CD14-positive monocyte (primary cell): ENCODE results near the gene GGT5. TPM values are rescaled to one million over a fixed set of nuclear protein-coding genes. Genes with fewer than 3 reads are reported as not detected.
"Not testable (repeated sequence)": the region's sequence is repeated elsewhere in the genome, so short reads cannot be mapped to it uniquely, and the experiment has no call there.

Source experiments
- DNase-seq, 3 donors: peaks; one replicate each; pipeline ENCODE4 v3.0.0-alpha.2; 2011 to 2022
- H2AFZ ChIP-seq: 2 replicates; pipeline ENCODE4 v1.6.0; 2012; ENCODE audit warnings: mild to moderate bottlenecking, low read depth, low read length, inconsistent platforms; ENCODE audit not compliant: insufficient read depth, poor library complexity, severe bottlenecking
- H3K27ac ChIP-seq, 2 donors: 1 replicate in 1 of 2; 2 replicates in 1 of 2; pipeline ENCODE4 v1.5.1; 2012 to 2013; ENCODE audit warnings: low read length in 2 of 2, control low read depth in 1 of 2, inconsistent platforms in 1 of 2, low read depth in 1 of 2, mild to moderate bottlenecking in 1 of 2
- H3K27me3 ChIP-seq, 2 donors: one replicate each; pipeline versions ENCODE4 v1.6.0 to v1.6.1; 2011 to 2013; ENCODE audit warnings: low read length in 2 of 2; ENCODE audit not compliant: control insufficient read depth in 2 of 2, insufficient read depth in 2 of 2
- H3K36me3 ChIP-seq, 2 donors: replicated peaks in 1 of 2; 1 replicate in 1 of 2; 2 replicates in 1 of 2; pipeline versions ENCODE4 v1.5.1 to v1.6.1; 2012 to 2013; ENCODE audit warnings: low read length in 2 of 2, control low read depth in 1 of 2, inconsistent platforms in 1 of 2, mild to moderate bottlenecking in 1 of 2; ENCODE audit not compliant: insufficient read depth in 2 of 2, control insufficient read depth in 1 of 2
- H3K4me1 ChIP-seq, 2 donors: 1 replicate in 1 of 2; 2 replicates in 1 of 2; pipeline versions ENCODE4 v1.5.1 to v1.6.1; 2012 to 2013; ENCODE audit warnings: low read length in 2 of 2, control low read depth in 1 of 2, inconsistent platforms in 1 of 2, mild to moderate bottlenecking in 1 of 2, moderate library complexity in 1 of 2; ENCODE audit not compliant: insufficient read depth in 2 of 2, control insufficient read depth in 1 of 2
- H3K4me2 ChIP-seq: replicated peaks from 2 replicates; pipeline ENCODE3; 2012; ENCODE audit warnings: low read length, moderate library complexity, mild to moderate bottlenecking; ENCODE audit not compliant: poor library complexity, severe bottlenecking; ENCODE audit errors: extremely low read depth
- H3K4me3 ChIP-seq, 3 experiments: fragments of 200-600 bp in 1 of 3; sonication (generic) in 1 of 3; replicated peaks in 1 of 3; 1 replicate in 2 of 3; 2 replicates in 1 of 3; pipeline ENCODE4 v1.5.1; 2011 to 2013; ENCODE audit warnings: low read length in 3 of 3, mild to moderate bottlenecking in 3 of 3, control low read depth in 2 of 3, low read depth in 2 of 3, inconsistent platforms in 1 of 3, moderate library complexity in 1 of 3
- H3K79me2 ChIP-seq: 2 replicates; pipeline ENCODE4 v1.6.0; 2012; ENCODE audit warnings: mild to moderate bottlenecking, control low read depth, inconsistent platforms, low read length, moderate library complexity; ENCODE audit not compliant: insufficient read depth
- H3K9ac ChIP-seq: 2 replicates; pipeline ENCODE4 v1.6.0; 2017; ENCODE audit warnings: low read length, mild to moderate bottlenecking; ENCODE audit not compliant: insufficient read depth, poor library complexity, severe bottlenecking
- H3K9me3 ChIP-seq, 2 donors: replicated peaks in 1 of 2; 1 replicate in 1 of 2; 2 replicates in 1 of 2; pipeline versions ENCODE4 v1.5.1 to v1.6.1; 2012 to 2013; ENCODE audit warnings: low read length in 2 of 2, control low read depth in 1 of 2; ENCODE audit not compliant: control insufficient read depth in 1 of 2, insufficient read depth in 1 of 2
- H4K20me1 ChIP-seq: 2 replicates; pipeline ENCODE4 v1.6.0; 2012; ENCODE audit warnings: mild to moderate bottlenecking, low read length, control low read depth, moderate library complexity; ENCODE audit not compliant: insufficient read depth
- H3K27ac Mint-ChIP-seq, 7 donors: one replicate each; pipeline ENCODE4 v1.8.0; 2020; ENCODE audit warnings: mild to moderate bottlenecking in 7 of 7, mixed read lengths in 7 of 7, moderate library complexity in 6 of 7, inconsistent platforms in 2 of 7
- H3K27me3 Mint-ChIP-seq, 3 donors: one replicate each; pipeline ENCODE4 v1.8.0; 2021 to 2022; ENCODE audit warnings: low read depth in 3 of 3, mild to moderate bottlenecking in 3 of 3, mixed read lengths in 3 of 3, moderate library complexity in 3 of 3, inconsistent platforms in 1 of 3
- H3K36me3 Mint-ChIP-seq, 2 donors: one replicate each; pipeline ENCODE4 v1.8.0; 2020; ENCODE audit warnings: mixed read lengths in 2 of 2, inconsistent platforms in 1 of 2, mild to moderate bottlenecking in 1 of 2
- H3K4me1 Mint-ChIP-seq: one replicate; pipeline ENCODE4 v1.8.0; 2020; ENCODE audit warnings: mild to moderate bottlenecking, mixed read lengths
- H3K4me3 Mint-ChIP-seq, 2 donors: one replicate each; pipeline ENCODE4 v1.8.0; 2020; ENCODE audit warnings: mild to moderate bottlenecking in 2 of 2, mixed read lengths in 2 of 2, moderate library complexity in 1 of 2
- H3K9me3 Mint-ChIP-seq, 7 donors: one replicate each; pipeline ENCODE4 v1.8.0; 2020 to 2022; ENCODE audit warnings: mixed read lengths in 7 of 7, mild to moderate bottlenecking in 6 of 7, moderate library complexity in 6 of 7, inconsistent platforms in 2 of 7
- CTCF ChIP-seq: fragments of 200-600 bp; IDR thresholded peaks from one replicate; pipeline ENCODE4 v1.8.0; 2022; ENCODE audit warnings: antibody characterized with exemption, mild to moderate bottlenecking
- WGBS: methylation state at CpG from one replicate; pipeline ENCODE4 v1.1.5; 2013; ENCODE audit warnings: missing lambda C conversion rate; ENCODE audit not compliant: insufficient coverage; 5-methylcytosine and 5-hydroxymethylcytosine counted together
- intact Hi-C, 2 donors: fragments of 100-400 bp; cut with micrococcal nuclease; formaldehyde crosslinking; loops; one replicate each; pipeline versions ENCODE4 v1.15.0 to v1.15.1; 2023
- polyA plus RNA-seq, 3 donors: library from polyadenylated mRNA; depleted of rRNA in 1 of 3; unstranded in 2 of 3; stranded (reverse) in 1 of 3; fragments of 300-500 nt in 2 of 3; fragments of >200 nt in 1 of 3; fragmentation: Illumina TruSeq in 2 of 3; gene quantifications; 1 replicate in 2 of 3; 2 replicates in 1 of 3; pipeline ENCODE4 v1.2.3, GENCODE V29; 2012 to 2021

GGT5 gene
- polyA plus RNA-seq, 3 donors: 0.26 to 0.41 TPM; not detected in 1

- intact Hi-C loops: no loop called here
- peak overlapping the region; percentile 26 for H3K4me2 ChIP-seq
- peak overlapping the region in 1 of 2 donors; percentile 42 for H3K27ac ChIP-seq
These were observed 39.3 kb downstream of the GGT5 start for GRCh38 chr22:24205438-24206195.

GRCh38 chr22:24203856-24204255 lies 41.0 kb downstream of the GGT5 start:
- intact Hi-C loops, H3K36me3 Mint-ChIP-seq, H3K9ac ChIP-seq, H3K27ac ChIP-seq, H3K27me3 ChIP-seq, H3K9me3 Mint-ChIP-seq, H3K4me2 ChIP-seq, DNase-seq, H3K27me3 Mint-ChIP-seq, H3K9me3 ChIP-seq, H3K4me3 Mint-ChIP-seq, H3K79me2 ChIP-seq, H2AFZ ChIP-seq, H3K36me3 ChIP-seq, H3K4me3 ChIP-seq, H4K20me1 ChIP-seq: not testable (repeated sequence)
- Mint-ChIP-seq H3K27ac (peak overlapping the region in 1 of 7 donors; percentile 35), H3K4me1 (peaks cover 44% of the 10 kb centered on the region)
- peaks cover 42% of the 10 kb centered on the region in 2 donors for H3K4me1 ChIP-seq
- 100% methylated on average over 1 of the region's 5 CpGs for WGBS

More at GRCh38 chr22:24205438-24206195, 39.3 kb downstream of the GGT5 start:
- Histone ChIP-seq H4K20me1 (no peaks in the 10 kb centered on the region), H3K27me3 (no peaks in the 10 kb centered on the region), H3K9ac (no peak overlapping the region), H3K4me1 (peaks cover 44 to 57% of the 10 kb centered on the region in 2 donors), H3K79me2 (no peaks in the 10 kb centered on the region), H3K9me3 (no peaks in the 10 kb centered on the region), H2AFZ (no peak overlapping the region), H3K36me3 (no peaks in the 10 kb centered on the region), H3K4me3 (peak overlapping the region in 1 of 3 experiments; percentile 14)
- DNase-seq: peak; percentile 35 to 79 (median 63)
- peak overlapping the region; percentile 51 to 93 (median 84) for H3K27ac Mint-ChIP-seq
- H3K4me1 Mint-ChIP-seq: peaks cover 51% of the 10 kb centered on the region
- WGBS: 77% methylated on average over 3 of the region's 8 CpGs
- H3K9me3 Mint-ChIP-seq: no peaks in the 10 kb centered on the region
- H3K4me3 Mint-ChIP-seq: peak overlapping the region; percentile 31 to 66
- TF ChIP-seq CTCF: no peak
- peaks cover 0 to 6% (median 4%) of the 10 kb centered on the region in 3 donors for H3K27me3 Mint-ChIP-seq
- no peaks in the 10 kb centered on the region for H3K36me3 Mint-ChIP-seq
